DND-41 (cell line): ENCODE data around the gene MYO1D.

Experiments
- ATAC-seq: fragments of 200-7000 bp; cut with Tn5 transposase; 3 replicates; pipeline ENCODE4 v1.9.1; 2021; ENCODE audit warnings: low read depth; ENCODE audit not compliant: insufficient read depth
- DNase-seq: peaks from one replicate; pipeline ENCODE4 v3.0.0-alpha.2; 2020
- H2AFZ ChIP-seq: 2 replicates; pipeline ENCODE4 v1.6.0; 2012; ENCODE audit warnings: low read depth, low read length
- H3K27ac ChIP-seq: 2 replicates; pipeline ENCODE4 v1.5.1; 2012; ENCODE audit warnings: low read length, inconsistent platforms
- H3K27me3 ChIP-seq: fragments of 200-600 bp; sonication (generic); 2 replicates; pipeline ENCODE4 v1.6.0; 2012; ENCODE audit warnings: low read length, mild to moderate bottlenecking, inconsistent platforms; ENCODE audit not compliant: insufficient read depth, poor library complexity
- H3K36me3 ChIP-seq: 2 replicates; pipeline ENCODE4 v1.5.1; 2012; ENCODE audit warnings: low read length, inconsistent platforms; ENCODE audit not compliant: insufficient read depth
- H3K4me1 ChIP-seq: 2 replicates; pipeline ENCODE4 v1.5.1; 2012; ENCODE audit warnings: mild to moderate bottlenecking, low read length; ENCODE audit not compliant: insufficient read depth
- H3K4me2 ChIP-seq: 2 replicates; pipeline ENCODE4 v1.6.0; 2012; ENCODE audit warnings: mild to moderate bottlenecking, moderate library complexity, low read length, inconsistent platforms; ENCODE audit not compliant: insufficient read depth
- H3K4me3 ChIP-seq, 2 experiments: fragments of 200-600 bp in 1 of 2; shearing (Covaris generic) in 1 of 2; 2 replicates each; pipeline ENCODE4 v1.5.1; 2012 to 2016; ENCODE audit warnings: inconsistent platforms in 2 of 2, low read length in 2 of 2, mild to moderate bottlenecking in 2 of 2, low read depth in 1 of 2, moderate library complexity in 1 of 2
- H3K79me2 ChIP-seq: 2 replicates; pipeline ENCODE4 v1.6.0; 2012; ENCODE audit warnings: low read length, inconsistent platforms; ENCODE audit not compliant: insufficient read depth
- H3K9ac ChIP-seq: 2 replicates; pipeline ENCODE4 v1.6.0; 2012; ENCODE audit warnings: low read depth, mild to moderate bottlenecking, inconsistent platforms, low read length, moderate library complexity
- H3K9me3 ChIP-seq: 2 replicates; pipeline ENCODE4 v1.5.1; 2012; ENCODE audit warnings: low read length, moderate library complexity, mild to moderate bottlenecking, inconsistent platforms; ENCODE audit not compliant: insufficient read depth, severe bottlenecking
- H4K20me1 ChIP-seq: 2 replicates; pipeline ENCODE4 v1.6.0; 2012; ENCODE audit warnings: low read length; ENCODE audit not compliant: insufficient read depth
- EZH2 ChIP-seq: IDR thresholded peaks from 3 replicates; pipeline ENCODE4 v1.6.1; 2012; ENCODE audit warnings: borderline replicate concordance, low read depth, mild to moderate bottlenecking, moderate library complexity, low read length, inconsistent platforms; ENCODE audit not compliant: severe bottlenecking
- TF ChIP-seq, protein P1 (sequence below): IDR thresholded peaks from 2 replicates; pipeline ENCODE4 v1.5.1; 2012; ENCODE audit warnings: borderline replicate concordance, low read length, moderate library complexity, mild to moderate bottlenecking; ENCODE audit not compliant: poor library complexity, severe bottlenecking; ENCODE audit errors: extremely low read depth

The MYO1D gene

GRCh38 chr17:32806646-32807045 lies 70.3 kb downstream of the MYO1D start:
- Histone ChIP-seq H4K20me1 (no peaks in the 10 kb centered on the region), H3K4me1 (no peaks in the 10 kb centered on the region), H3K36me3 (no peaks in the 10 kb centered on the region), H3K27ac (no peak overlapping the region), H3K9me3 (no peaks in the 10 kb centered on the region), H3K9ac (no peak overlapping the region), H3K4me3 (no peak overlapping the region), H3K27me3 (peaks cover 32% of the 10 kb centered on the region), H3K4me2 (no peak overlapping the region), H2AFZ (no peak overlapping the region), H3K79me2 (no peaks in the 10 kb centered on the region)
- no peak for ATAC-seq
- TF ChIP-seq, protein P1, sequence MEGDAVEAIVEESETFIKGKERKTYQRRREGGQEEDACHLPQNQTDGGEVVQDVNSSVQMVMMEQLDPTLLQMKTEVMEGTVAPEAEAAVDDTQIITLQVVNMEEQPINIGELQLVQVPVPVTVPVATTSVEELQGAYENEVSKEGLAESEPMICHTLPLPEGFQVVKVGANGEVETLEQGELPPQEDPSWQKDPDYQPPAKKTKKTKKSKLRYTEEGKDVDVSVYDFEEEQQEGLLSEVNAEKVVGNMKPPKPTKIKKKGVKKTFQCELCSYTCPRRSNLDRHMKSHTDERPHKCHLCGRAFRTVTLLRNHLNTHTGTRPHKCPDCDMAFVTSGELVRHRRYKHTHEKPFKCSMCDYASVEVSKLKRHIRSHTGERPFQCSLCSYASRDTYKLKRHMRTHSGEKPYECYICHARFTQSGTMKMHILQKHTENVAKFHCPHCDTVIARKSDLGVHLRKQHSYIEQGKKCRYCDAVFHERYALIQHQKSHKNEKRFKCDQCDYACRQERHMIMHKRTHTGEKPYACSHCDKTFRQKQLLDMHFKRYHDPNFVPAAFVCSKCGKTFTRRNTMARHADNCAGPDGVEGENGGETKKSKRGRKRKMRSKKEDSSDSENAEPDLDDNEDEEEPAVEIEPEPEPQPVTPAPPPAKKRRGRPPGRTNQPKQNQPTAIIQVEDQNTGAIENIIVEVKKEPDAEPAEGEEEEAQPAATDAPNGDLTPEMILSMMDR = no peak
- no peak for TF ChIP-seq EZH2
- no peak for DNase-seq

DNA sequence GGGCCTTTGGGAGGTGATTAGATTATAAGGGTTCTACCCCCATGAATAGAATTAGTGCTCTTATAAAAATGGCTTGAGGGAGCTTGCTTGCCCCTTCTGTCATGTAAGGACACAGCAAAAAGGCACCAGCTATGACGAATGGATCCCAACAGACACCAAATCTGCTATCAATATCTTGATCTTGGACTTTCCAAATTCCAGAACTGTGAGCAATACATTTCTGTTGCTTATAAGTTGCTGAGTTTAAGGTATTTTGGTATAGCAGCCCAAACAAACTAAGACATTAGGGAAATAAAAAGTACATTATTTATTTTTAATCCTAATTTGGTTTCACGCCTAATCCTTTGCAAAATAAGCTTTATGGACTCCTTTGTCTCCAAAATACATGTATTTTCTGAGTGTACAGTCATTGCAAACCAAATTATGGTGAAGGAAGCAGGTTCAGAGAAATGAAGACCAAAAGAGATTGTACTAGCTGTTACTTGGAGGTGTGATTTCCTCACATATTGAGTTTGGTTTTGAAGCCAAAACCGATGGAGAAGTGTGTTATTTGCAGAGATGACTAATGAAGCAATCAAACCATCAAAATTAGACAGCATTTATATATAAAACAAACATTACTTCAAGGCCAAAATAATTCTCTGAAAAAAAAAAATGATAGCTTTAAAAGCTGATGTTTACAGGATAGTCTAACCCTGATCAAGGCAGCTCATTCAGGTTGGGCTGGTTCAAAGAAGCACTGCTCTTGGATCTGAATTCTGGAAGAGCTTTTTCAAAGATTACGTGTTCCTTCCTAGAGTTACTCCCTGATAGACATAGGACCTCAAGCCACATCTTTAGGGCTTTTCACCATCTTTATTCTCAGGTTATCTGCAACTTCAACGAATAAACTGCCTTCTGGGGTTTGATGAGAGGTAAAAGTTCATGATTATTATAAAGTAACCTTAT lies 71.6 kb downstream of the MYO1D start:
- H3K79me2 ChIP-seq = no peaks in the 10 kb centered on the region
- no peaks in the 10 kb centered on the region for H3K36me3 ChIP-seq
- peaks cover 32% of the 10 kb centered on the region for H3K27me3 ChIP-seq
- DNase-seq (no peak), ATAC-seq (no peak)
- no peaks in the 10 kb centered on the region for H4K20me1 ChIP-seq
- no peak overlapping the region for H3K4me2 ChIP-seq
- no peak for TF ChIP-seq EZH2
- TF ChIP-seq, protein P1 = no peak
- H3K4me3 ChIP-seq = no peak overlapping the region
- no peak overlapping the region for H3K27ac ChIP-seq
- no peaks in the 10 kb centered on the region for H3K9me3 ChIP-seq
- H3K4me1 ChIP-seq = no peaks in the 10 kb centered on the region
- no peak overlapping the region for H2AFZ ChIP-seq
- H3K9ac ChIP-seq = no peak overlapping the region

DNA sequence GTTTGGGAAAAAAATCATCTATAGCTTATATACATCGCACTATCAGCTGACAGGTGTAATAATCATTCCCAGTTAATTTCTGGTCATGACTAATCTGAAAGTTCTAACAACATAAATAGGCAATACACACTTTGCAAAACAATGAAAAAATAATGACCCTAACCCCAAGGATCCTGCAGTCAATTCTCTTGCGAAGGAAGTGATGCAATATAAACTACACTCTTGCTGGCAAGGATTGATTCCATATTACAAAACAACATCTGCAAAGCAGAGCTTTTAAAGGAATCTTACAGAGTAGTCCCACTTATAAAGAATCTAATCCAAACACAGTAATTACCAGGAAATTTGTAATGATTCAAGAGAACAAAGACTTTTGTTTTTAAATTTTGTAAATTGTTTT lies 73.4 kb downstream of the MYO1D start:
- no peak overlapping the region for H3K9ac ChIP-seq
- no peak for TF ChIP-seq EZH2
- TF ChIP-seq, protein P1 = no peak
- no peak overlapping the region for H3K27ac ChIP-seq
- ATAC-seq = no peak
- no peaks in the 10 kb centered on the region for H3K9me3 ChIP-seq
- H3K4me2 ChIP-seq = no peak overlapping the region
- H3K36me3 ChIP-seq = no peaks in the 10 kb centered on the region
- H4K20me1 ChIP-seq = no peaks in the 10 kb centered on the region
- H2AFZ ChIP-seq = no peak overlapping the region
- H3K4me3 ChIP-seq = no peak overlapping the region
- peaks cover 27% of the 10 kb centered on the region for H3K27me3 ChIP-seq
- H3K79me2 ChIP-seq = no peaks in the 10 kb centered on the region
- no peak for DNase-seq
- H3K4me1 ChIP-seq = no peaks in the 10 kb centered on the region
